ENCODE results near the gene PDE7B. TPM values are rescaled to one million over a fixed set of nuclear protein-coding genes. Genes with fewer than 3 reads are reported as not detected.

The PDE7B gene
- total and polyA plus RNA-seq, 2 of the 8 experiments (the other 6 are each of a cell fraction or from before 2014, with no cell fraction given) = not detected

GRCh38 chr6:135875446-135875845 lies 23.9 kb downstream of the PDE7B start:
- Histone ChIP-seq H3K9ac (replicated peaks in 1 of 4; ENCODE audit: extremely low read depth in 1 of 4, low read depth in 3 of 4, low read length in 3 of 4) (no peak overlapping the region), H2BK20ac (ENCODE audit: low read length) (no peak overlapping the region), H3K14ac (ENCODE audit: insufficient read length) (no peak overlapping the region), H3K23ac (ENCODE audit: insufficient read length) (no peak overlapping the region), H3K27me3 (replicated peaks in 1 of 4; ENCODE audit: control insufficient read depth in 3 of 4, extremely low read depth in 1 of 4, insufficient read depth in 3 of 4, low read length in 3 of 4) (no peaks in the 10 kb centered on the region), H2BK5ac (ENCODE audit: low read depth, low read length) (no peak overlapping the region), H3K4me2 (ENCODE audit: insufficient read depth in 1 of 2, low read depth in 2 of 2, low read length in 2 of 2) (no peak overlapping the region), H4K91ac (replicated peaks; ENCODE audit: insufficient read length, low read length) (no peak overlapping the region), H3K79me2 (ENCODE audit: control insufficient read depth in 1 of 2, insufficient read depth in 2 of 2, low read length in 2 of 2) (no peaks in the 10 kb centered on the region), H4K8ac (ENCODE audit: extremely low read depth, insufficient read depth, low read length) (no peak overlapping the region), H3K4me3 (ENCODE audit: extremely low read depth in 1 of 4, insufficient read depth in 2 of 4, low read depth in 3 of 4, low read length in 4 of 4) (no peak overlapping the region), H2BK15ac (ENCODE audit: low read length) (no peak overlapping the region), H2AFZ (ENCODE audit: low read length) (no peak overlapping the region), H4K5ac (ENCODE audit: insufficient read length, low read depth, low read length) (no peak overlapping the region), H3K23me2 (ENCODE audit: low read depth, low read length) (no peaks in the 10 kb centered on the region), H3K36me3 (ENCODE audit: control insufficient read depth in 2 of 4, insufficient read depth in 4 of 4, low read length in 3 of 4) (no peaks in the 10 kb centered on the region), H3K79me1 (ENCODE audit: low read depth, low read length) (no peaks in the 10 kb centered on the region), H3K9me3 (ENCODE audit: insufficient read depth in 2 of 2, low read depth in 1 of 2, low read length in 1 of 2) (no peaks in the 10 kb centered on the region), H3K56ac (replicated peaks; ENCODE audit: insufficient read length, low read depth, low read length) (no peak overlapping the region), H3K27ac (ENCODE audit: low read depth, low read length) (no peak overlapping the region), H3K4ac (replicated peaks; ENCODE audit: insufficient read length, low read depth, low read length) (no peak overlapping the region), H2BK120ac (replicated peaks; ENCODE audit: low read depth, low read length) (no peak overlapping the region), H3K4me1 (replicated peaks in 1 of 4; ENCODE audit: control insufficient read depth in 3 of 4, insufficient read depth in 4 of 4, low read length in 3 of 4) (no peaks in the 10 kb centered on the region), H3K18ac (ENCODE audit: extremely low read depth, low read length) (no peak overlapping the region), H2BK12ac (ENCODE audit: low read depth, low read length) (no peak overlapping the region), H4K20me1 (replicated peaks in 1 of 2; ENCODE audit: control insufficient read depth in 1 of 2, insufficient read depth in 2 of 2, low read length in 2 of 2) (no peaks in the 10 kb centered on the region), H2AK5ac (ENCODE audit: low read depth, low read length) (no peak overlapping the region)
- CTCF ChIA-PET (ENCODE audit: partially characterized antibody) = interaction anchor here (1.7 kb wide), 1 partner anchor 24 kb away, joined by 3 read pairs; no protein-coding TSS in a partner anchor
- FAIRE-seq (no peak), DNase-seq (ENCODE audit: low read depth in 1 of 2, low spot score in 2 of 2) (no peak)
- POLR2A ChIA-PET (ENCODE audit: partially characterized antibody) = no interaction called here
- TF ChIP-seq NRF1 (IDR thresholded peaks at IDR 0.05; ENCODE audit: low read depth, low read length) = no peak
- no peak for TF ChIP-seq SP2 (IDR thresholded peaks at IDR 0.05; ENCODE audit: low read length)
- TF ChIP-seq GTF2F1 (IDR thresholded peaks at IDR 0.05; ENCODE audit: borderline replicate concordance, low read depth, low read length) = no peak
- no peak for TF ChIP-seq ATF3 (IDR thresholded peaks at IDR 0.05; ENCODE audit: insufficient read depth, low read depth, low read length)
- no peak for TF ChIP-seq SIX5 (IDR thresholded peaks at IDR 0.05; ENCODE audit: low read depth, low read length)
- no peak for TF ChIP-seq RXRA (IDR thresholded peaks at IDR 0.05; ENCODE audit: insufficient read depth, low read depth, low read length)
- TF ChIP-seq TEAD4 (IDR thresholded peaks at IDR 0.05; ENCODE audit: low read depth, low read length) = no peak
- TF ChIP-seq SIN3A (conservative IDR thresholded peaks at IDR 0.05 in 1 of 2, IDR thresholded peaks at IDR 0.05 in 1 of 2; ENCODE audit: low read depth in 1 of 2, low read length in 2 of 2) = no peak
- no peak for TF ChIP-seq SRF (IDR thresholded peaks at IDR 0.05; ENCODE audit: low read depth, low read length)
- TF ChIP-seq RBBP5 (IDR thresholded peaks at IDR 0.05; ENCODE audit: borderline replicate concordance, low read depth, low read length) = no peak
- no peak for TF ChIP-seq CREB1 (IDR thresholded peaks at IDR 0.05)
- WGBS, 2 experiments (ENCODE audit: extremely low coverage in 1 of 2, insufficient coverage in 1 of 2, insufficient read length in 1 of 2, insufficient replicate concordance in 2 of 2, low coverage in 1 of 2, low lambda C conversion rate in 2 of 2, missing lambda C conversion rate in 1 of 2) = 93% methylated on average over 2 of the region's 2 CpGs; no CpG with 5 or more reads in 1 of the 2 experiments

Data from H1 (cell line).